Natural killer cell (primary cell): ENCODE measurements around the gene CYTH4. TPM values are rescaled to one million over a fixed set of nuclear protein-coding genes. Genes with fewer than 3 reads are reported as not detected.

Source experiments
- ATAC-seq, 3 donors: fragments of 150-1000 bp in 2 of 3; fragments of 200-7000 bp in 1 of 3; cut with Tn5 transposase; 1 replicate in 1 of 3; 2 replicates in 2 of 3; pipeline ENCODE4 v1.10.0; 2021; ENCODE audit warnings: mild to moderate bottlenecking in 2 of 3, moderate library complexity in 2 of 3
- DNase-seq, 2 donors: peaks; one replicate each; pipeline versions ENCODE4 v3.0.0 to v3.0.0-alpha.2; 2013 to 2021; ENCODE audit warnings: mixed read lengths in 1 of 2
- H3K27ac ChIP-seq: one replicate; pipeline ENCODE4 v1.5.1; 2013; ENCODE audit warnings: mild to moderate bottlenecking, low read length
- H3K27me3 ChIP-seq: one replicate; pipeline ENCODE4 v1.6.1; 2013; ENCODE audit warnings: low read length; ENCODE audit not compliant: control insufficient read depth, insufficient read depth
- H3K36me3 ChIP-seq: one replicate; pipeline ENCODE4 v1.6.1; 2013; ENCODE audit warnings: low read length; ENCODE audit not compliant: control insufficient read depth, insufficient read depth
- H3K4me1 ChIP-seq: one replicate; pipeline ENCODE4 v1.6.1; 2013; ENCODE audit warnings: low read length; ENCODE audit not compliant: control insufficient read depth, insufficient read depth
- H3K4me3 ChIP-seq: one replicate; pipeline ENCODE4 v1.5.1; 2013; ENCODE audit warnings: low read length
- H3K9me3 ChIP-seq: one replicate; pipeline ENCODE4 v1.6.1; 2013; ENCODE audit warnings: low read length; ENCODE audit not compliant: control insufficient read depth, insufficient read depth
- H3K27ac Mint-ChIP-seq, 2 donors: one replicate each; pipeline ENCODE4 v1.8.0; 2022; ENCODE audit warnings: mild to moderate bottlenecking in 2 of 2, mixed read lengths in 2 of 2, moderate library complexity in 1 of 2
- H3K27me3 Mint-ChIP-seq, 2 donors: one replicate each; pipeline ENCODE4 v1.8.0; 2022; ENCODE audit warnings: low read depth in 2 of 2, mixed read lengths in 2 of 2
- H3K36me3 Mint-ChIP-seq: one replicate; pipeline ENCODE4 v1.8.0; 2022; ENCODE audit warnings: mixed read lengths
- H3K4me1 Mint-ChIP-seq, 2 donors: one replicate each; pipeline ENCODE4 v1.8.0; 2022; ENCODE audit warnings: mixed read lengths in 2 of 2
- H3K4me3 Mint-ChIP-seq: one replicate; pipeline ENCODE4 v1.8.0; 2022; ENCODE audit warnings: mild to moderate bottlenecking, moderate library complexity, mixed read lengths
- H3K9me3 Mint-ChIP-seq, 2 donors: one replicate each; pipeline ENCODE4 v1.8.0; 2022; ENCODE audit warnings: mixed read lengths in 2 of 2
- WGBS: methylation state at CpG from one replicate; pipeline ENCODE4 v1.1.7; 2013; ENCODE audit warnings: missing lambda C conversion rate; ENCODE audit not compliant: insufficient coverage; 5-methylcytosine and 5-hydroxymethylcytosine counted together
- intact Hi-C: fragments of 100-400 bp; cut with micrococcal nuclease; formaldehyde crosslinking; loops from one replicate; pipeline ENCODE4 v1.14.2; 2022
- total RNA-seq, 4 donors: library from RNA; stranded (reverse); fragments of 120-200 nt in 1 of 4; gene quantifications; one replicate each; pipeline versions ENCODE4 v1.2.3 to v1.2.4, GENCODE V29; 2013 to 2022
- TF ChIP-seq, protein P1 (sequence below): fragments of 200-600 bp; IDR thresholded peaks from one replicate; pipeline ENCODE4 v1.8.0; 2022; ENCODE audit warnings: antibody characterized with exemption

The CYTH4 gene
- total RNA-seq, 3 donors from 2014 or later (not counting 1 experiment from before 2014, with no cell fraction given) = 219 to 260 (median 249) TPM

DNA sequence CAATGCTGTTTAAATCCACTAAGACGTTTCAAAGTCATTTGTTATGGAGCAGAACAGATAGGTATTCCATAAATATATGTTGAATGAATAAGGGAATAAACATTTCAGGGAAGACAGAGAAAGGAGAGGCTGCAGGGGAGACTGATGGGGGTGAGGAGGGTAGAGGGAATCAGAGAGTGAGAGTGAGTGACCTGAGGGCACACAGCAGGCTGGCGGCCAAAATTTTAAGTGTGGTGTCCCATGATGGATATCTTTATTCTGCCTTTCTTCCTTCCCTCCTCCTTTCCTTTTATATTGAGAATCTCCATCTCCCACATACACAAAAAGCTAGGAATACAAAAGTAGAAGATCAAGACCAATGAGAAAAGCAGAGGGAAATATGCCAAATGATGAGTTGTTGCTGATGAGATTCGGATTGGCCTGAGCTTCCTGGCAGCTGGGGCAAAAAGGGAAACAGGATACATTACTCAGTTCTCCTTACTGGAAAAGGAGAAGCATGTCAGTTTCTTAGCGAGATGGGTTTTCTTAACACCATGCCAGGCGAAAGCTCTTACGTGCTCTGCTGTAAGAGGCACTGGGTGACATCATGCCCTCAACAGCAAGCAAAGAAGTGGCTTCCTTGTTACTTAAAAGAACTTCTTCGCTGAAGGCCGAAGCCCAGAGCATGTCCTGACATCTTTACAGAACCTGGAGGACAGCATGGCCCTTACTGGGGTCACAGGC is 11.2 kb upstream of the CYTH4 start:
- no peaks in the 10 kb centered on the region for H3K36me3 Mint-ChIP-seq
- no peaks in the 10 kb centered on the region for H3K9me3 ChIP-seq
- ATAC-seq (no peak), DNase-seq (no peak)
- no peak overlapping the region for H3K4me3 ChIP-seq
- WGBS = 83% methylated on average over 8 of the region's 8 CpGs
- H3K4me1 Mint-ChIP-seq = peaks cover 44 to 50% of the 10 kb centered on the region in 2 donors
- intact Hi-C loops = no loop called here
- peaks cover 51% of the 10 kb centered on the region for H3K4me1 ChIP-seq
- no peaks in the 10 kb centered on the region for H3K27me3 Mint-ChIP-seq
- TF ChIP-seq, protein P1, sequence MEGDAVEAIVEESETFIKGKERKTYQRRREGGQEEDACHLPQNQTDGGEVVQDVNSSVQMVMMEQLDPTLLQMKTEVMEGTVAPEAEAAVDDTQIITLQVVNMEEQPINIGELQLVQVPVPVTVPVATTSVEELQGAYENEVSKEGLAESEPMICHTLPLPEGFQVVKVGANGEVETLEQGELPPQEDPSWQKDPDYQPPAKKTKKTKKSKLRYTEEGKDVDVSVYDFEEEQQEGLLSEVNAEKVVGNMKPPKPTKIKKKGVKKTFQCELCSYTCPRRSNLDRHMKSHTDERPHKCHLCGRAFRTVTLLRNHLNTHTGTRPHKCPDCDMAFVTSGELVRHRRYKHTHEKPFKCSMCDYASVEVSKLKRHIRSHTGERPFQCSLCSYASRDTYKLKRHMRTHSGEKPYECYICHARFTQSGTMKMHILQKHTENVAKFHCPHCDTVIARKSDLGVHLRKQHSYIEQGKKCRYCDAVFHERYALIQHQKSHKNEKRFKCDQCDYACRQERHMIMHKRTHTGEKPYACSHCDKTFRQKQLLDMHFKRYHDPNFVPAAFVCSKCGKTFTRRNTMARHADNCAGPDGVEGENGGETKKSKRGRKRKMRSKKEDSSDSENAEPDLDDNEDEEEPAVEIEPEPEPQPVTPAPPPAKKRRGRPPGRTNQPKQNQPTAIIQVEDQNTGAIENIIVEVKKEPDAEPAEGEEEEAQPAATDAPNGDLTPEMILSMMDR = no peak
- no peak overlapping the region for H3K4me3 Mint-ChIP-seq
- H3K9me3 Mint-ChIP-seq = no peaks in the 10 kb centered on the region
- no peaks in the 10 kb centered on the region for H3K36me3 ChIP-seq
- H3K27me3 ChIP-seq = no peaks in the 10 kb centered on the region
- peak overlapping the region in 1 of 2 donors; percentile 4 for H3K27ac Mint-ChIP-seq
- no peak overlapping the region for H3K27ac ChIP-seq

DNA sequence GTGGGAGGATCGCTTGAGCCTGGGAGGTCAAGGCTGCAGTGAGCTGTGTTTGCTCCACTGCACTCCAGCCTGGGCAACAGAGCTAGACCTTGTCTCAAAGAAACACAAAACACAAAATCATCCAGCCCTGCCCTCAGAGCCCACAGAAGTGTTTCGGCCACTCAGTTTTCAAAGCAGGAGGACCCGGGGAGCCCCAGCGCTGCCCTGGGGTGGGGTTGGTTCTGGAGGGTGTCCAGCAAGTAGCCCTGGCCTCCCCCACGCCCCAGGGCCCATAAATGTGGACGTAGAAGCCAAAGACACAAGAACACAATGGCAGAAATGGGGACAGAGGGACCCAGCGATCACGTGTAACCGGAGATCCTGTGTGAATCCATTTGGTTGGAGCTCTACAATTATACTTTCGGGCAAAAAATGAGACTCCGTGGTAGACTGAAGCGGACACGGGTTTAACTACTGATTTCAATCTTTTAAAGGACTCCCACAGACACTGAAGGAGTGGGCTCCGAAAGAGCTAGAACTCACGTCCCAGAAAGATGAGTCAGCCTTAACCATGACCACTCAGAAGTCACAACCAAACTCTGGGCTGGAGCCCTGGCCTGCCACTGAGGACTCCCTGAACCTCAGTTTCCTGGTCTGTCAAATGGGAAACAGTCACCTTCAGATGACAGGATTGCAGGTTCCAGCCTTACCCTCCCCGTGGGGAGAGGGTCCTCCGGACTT is 9.0 kb upstream of the CYTH4 start:
- H3K4me3 Mint-ChIP-seq = peak overlapping the region; percentile 35
- no peaks in the 10 kb centered on the region for H3K27me3 ChIP-seq
- no peaks in the 10 kb centered on the region for H3K9me3 ChIP-seq
- no peaks in the 10 kb centered on the region for H3K36me3 Mint-ChIP-seq
- intact Hi-C loops = no loop called here
- no peak overlapping the region for H3K4me3 ChIP-seq
- H3K27ac ChIP-seq = no peak overlapping the region
- TF ChIP-seq, protein P1 = no peak
- WGBS = 65% methylated on average over 17 of the region's 17 CpGs
- peaks cover 55% of the 10 kb centered on the region for H3K4me1 ChIP-seq
- DNase-seq = no peak
- no peaks in the 10 kb centered on the region for H3K27me3 Mint-ChIP-seq
- peak; percentile 49 to 90 (median 77) for ATAC-seq
- peaks cover 29 to 42% of the 10 kb centered on the region in 2 donors for H3K4me1 Mint-ChIP-seq
- no peaks in the 10 kb centered on the region for H3K9me3 Mint-ChIP-seq
- peak overlapping the region in 1 of 2 donors; percentile 66 for H3K27ac Mint-ChIP-seq
- no peaks in the 10 kb centered on the region for H3K36me3 ChIP-seq

DNA sequence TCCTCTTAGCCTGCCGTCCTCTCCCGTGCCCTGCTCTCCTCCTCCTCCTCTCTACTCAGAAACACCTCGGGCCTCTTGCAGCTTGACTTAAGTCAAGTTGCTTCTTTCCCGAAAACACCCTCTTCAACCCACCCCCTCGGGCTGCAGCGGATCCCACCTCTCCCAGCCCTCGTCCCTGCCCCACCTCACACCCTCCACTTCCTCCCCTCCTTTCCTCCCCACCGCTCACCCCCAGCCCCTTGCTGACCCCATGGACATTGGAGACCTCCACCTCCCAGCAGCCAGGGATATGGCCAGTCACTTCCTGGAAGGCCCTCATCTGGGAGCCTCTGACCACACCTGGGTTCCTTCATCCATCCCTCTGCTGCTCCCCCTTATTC is 8.5 kb upstream of the CYTH4 start:
- WGBS = 80% methylated on average over 8 of the region's 8 CpGs
- intact Hi-C loops = no loop called here
- Histone ChIP-seq H3K36me3 (no peaks in the 10 kb centered on the region), H3K27ac (no peak overlapping the region), H3K4me3 (no peak overlapping the region), H3K9me3 (no peaks in the 10 kb centered on the region), H3K4me1 (peaks cover 60% of the 10 kb centered on the region), H3K27me3 (no peaks in the 10 kb centered on the region)
- TF ChIP-seq, protein P1 = no peak
- Mint-ChIP-seq H3K9me3 (no peaks in the 10 kb centered on the region), H3K4me3 (peak overlapping the region; percentile 35), H3K27me3 (no peaks in the 10 kb centered on the region), H3K27ac (peak overlapping the region in 1 of 2 donors; percentile 66), H3K36me3 (no peaks in the 10 kb centered on the region), H3K4me1 (peaks cover 34 to 47% of the 10 kb centered on the region in 2 donors)
- DNase-seq (no peak), ATAC-seq (no peak)
